WERI-Rb-1 (cell line): Measurements from ENCODE around the gene IFI27L1.

ENCODE experiments used
- DNase-seq: peaks from one replicate; pipeline ENCODE4 v3.0.0-alpha.2; 2020
- H3K27ac ChIP-seq: fragments of 250-450 bp; sonication (Bioruptor Pico); 2 replicates; pipeline ENCODE4 v1.5.1; 2020; ENCODE audit warnings: mild to moderate bottlenecking, moderate library complexity
- H3K27me3 ChIP-seq: fragments of 250-450 bp; sonication (Bioruptor Pico); 2 replicates; pipeline ENCODE4 v1.5.1; 2021; ENCODE audit warnings: mild to moderate bottlenecking, low read depth, moderate library complexity; ENCODE audit not compliant: insufficient read depth, severe bottlenecking
- H3K36me3 ChIP-seq: fragments of 250-450 bp; sonication (Bioruptor Pico); 2 replicates; pipeline ENCODE4 v1.5.1; 2020; ENCODE audit warnings: mild to moderate bottlenecking, moderate library complexity
- H3K4me3 ChIP-seq: 2 replicates; pipeline ENCODE4 v1.5.1; 2011; ENCODE audit warnings: low read depth, mild to moderate bottlenecking, control low read depth, low read length
- H3K9me3 ChIP-seq: fragments of 250-450 bp; sonication (Bioruptor Pico); 2 replicates; pipeline ENCODE4 v1.5.1; 2021; ENCODE audit warnings: mild to moderate bottlenecking, moderate library complexity; ENCODE audit not compliant: severe bottlenecking
- TF ChIP-seq, protein P1 (sequence below): IDR thresholded peaks from 2 replicates; pipeline ENCODE4 v1.5.1; 2011; ENCODE audit warnings: low read depth, mild to moderate bottlenecking, control low read depth, inconsistent platforms, low read length

The IFI27L1 gene

GRCh38 chr14:94135476-94135875, 54.4 kb downstream of the IFI27L1 start:
- Histone ChIP-seq H3K27me3 (no peaks in the 10 kb centered on the region), H3K4me3 (no peak overlapping the region), H3K27ac (no peak overlapping the region), H3K9me3 (peaks cover 3% of the 10 kb centered on the region), H3K36me3 (no peaks in the 10 kb centered on the region)
- DNase-seq = no peak
- TF ChIP-seq, protein P1, sequence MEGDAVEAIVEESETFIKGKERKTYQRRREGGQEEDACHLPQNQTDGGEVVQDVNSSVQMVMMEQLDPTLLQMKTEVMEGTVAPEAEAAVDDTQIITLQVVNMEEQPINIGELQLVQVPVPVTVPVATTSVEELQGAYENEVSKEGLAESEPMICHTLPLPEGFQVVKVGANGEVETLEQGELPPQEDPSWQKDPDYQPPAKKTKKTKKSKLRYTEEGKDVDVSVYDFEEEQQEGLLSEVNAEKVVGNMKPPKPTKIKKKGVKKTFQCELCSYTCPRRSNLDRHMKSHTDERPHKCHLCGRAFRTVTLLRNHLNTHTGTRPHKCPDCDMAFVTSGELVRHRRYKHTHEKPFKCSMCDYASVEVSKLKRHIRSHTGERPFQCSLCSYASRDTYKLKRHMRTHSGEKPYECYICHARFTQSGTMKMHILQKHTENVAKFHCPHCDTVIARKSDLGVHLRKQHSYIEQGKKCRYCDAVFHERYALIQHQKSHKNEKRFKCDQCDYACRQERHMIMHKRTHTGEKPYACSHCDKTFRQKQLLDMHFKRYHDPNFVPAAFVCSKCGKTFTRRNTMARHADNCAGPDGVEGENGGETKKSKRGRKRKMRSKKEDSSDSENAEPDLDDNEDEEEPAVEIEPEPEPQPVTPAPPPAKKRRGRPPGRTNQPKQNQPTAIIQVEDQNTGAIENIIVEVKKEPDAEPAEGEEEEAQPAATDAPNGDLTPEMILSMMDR = no peak

GRCh38 chr14:94136575-94137331, 55.6 kb downstream of the IFI27L1 start:
- TF ChIP-seq, protein P1 = peak; percentile 95
- Histone ChIP-seq H3K9me3 (peaks cover 3% of the 10 kb centered on the region), H3K27ac (peak overlapping the region; percentile 25), H3K36me3 (no peaks in the 10 kb centered on the region), H3K27me3 (no peaks in the 10 kb centered on the region), H3K4me3 (no peak overlapping the region)
- DNase-seq = peak; percentile 89

- no peak for DNase-seq
Observed at GRCh38 chr14:94138251-94138650, 57.1 kb downstream of the IFI27L1 start.

DNA sequence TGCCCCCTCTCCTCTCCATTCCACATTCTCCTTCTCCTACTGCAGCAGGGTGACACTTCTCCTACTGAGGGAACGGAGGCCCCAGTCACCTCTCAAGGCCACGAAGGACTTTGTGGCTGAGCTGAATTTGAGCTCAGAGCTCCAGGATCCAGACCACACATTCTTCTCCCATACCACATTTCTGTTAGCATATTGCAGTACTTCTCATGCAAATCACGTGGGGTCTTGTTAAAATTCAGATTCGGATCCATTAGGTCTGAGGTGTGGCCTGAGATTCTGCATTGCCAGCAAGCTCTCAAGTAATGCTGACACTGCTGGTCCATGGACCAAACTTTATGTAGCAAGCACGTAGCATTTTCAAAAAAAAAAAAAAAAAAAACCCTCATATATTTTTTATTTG, 57.9 kb downstream of the IFI27L1 start:
- H3K36me3 ChIP-seq = no peaks in the 10 kb centered on the region
- H3K27me3 ChIP-seq = no peaks in the 10 kb centered on the region
- TF ChIP-seq, protein P1 = no peak
- peak overlapping the region; percentile 60 for H3K27ac ChIP-seq
- DNase-seq = no peak
- no peak overlapping the region for H3K4me3 ChIP-seq
- peaks cover 3% of the 10 kb centered on the region for H3K9me3 ChIP-seq

More at GRCh38 chr14:94138251-94138650, 57.1 kb downstream of the IFI27L1 start:
- no peak overlapping the region for H3K4me3 ChIP-seq
- no peaks in the 10 kb centered on the region for H3K27me3 ChIP-seq
- H3K27ac ChIP-seq = peak overlapping the region; percentile 60
- H3K9me3 ChIP-seq = peaks cover 3% of the 10 kb centered on the region
- TF ChIP-seq, protein P1 = no peak
- no peaks in the 10 kb centered on the region for H3K36me3 ChIP-seq

- no peak overlapping the region for H3K4me3 ChIP-seq
- H3K27me3 ChIP-seq = no peaks in the 10 kb centered on the region
- H3K27ac ChIP-seq = peak overlapping the region; percentile 94
- no peak for DNase-seq
- peaks cover 3% of the 10 kb centered on the region for H3K9me3 ChIP-seq
- no peaks in the 10 kb centered on the region for H3K36me3 ChIP-seq
- TF ChIP-seq, protein P1 = no peak
Observed at GRCh38 chr14:94139421-94139820, 58.3 kb downstream of the IFI27L1 start.

- H3K4me3 ChIP-seq = no peak overlapping the region
- H3K36me3 ChIP-seq = no peaks in the 10 kb centered on the region
- H3K9me3 ChIP-seq = no peaks in the 10 kb centered on the region
- H3K27me3 ChIP-seq = no peaks in the 10 kb centered on the region
- H3K27ac ChIP-seq = no peak overlapping the region
- TF ChIP-seq, protein P1 = no peak
- DNase-seq = no peak
Observed at GRCh38 chr14:94142247-94142646, 61.1 kb downstream of the IFI27L1 start.
